SK-N-SH treated with all-trans-retinoic acid at 6 μM for 48 hours (cell line): ENCODE measurements around the gene KCNJ2.

Experiments
- ARNTL ChIP-seq: fragments of 450-650 bp; formaldehyde crosslinking; IDR thresholded peaks from 2 replicates; pipeline ENCODE4 v1.5.0; 2020; ENCODE audit warnings: low read depth, mild to moderate bottlenecking, moderate library complexity, borderline replicate concordance
- BACH2 ChIP-seq: fragments of 250-450 bp; sonication (Bioruptor Pico); IDR thresholded peaks from 2 replicates; pipeline ENCODE4 v1.9.0; 2021; ENCODE audit warnings: mild to moderate bottlenecking, borderline replicate concordance
- ESRRG ChIP-seq: fragments of 250-450 bp; sonication (Bioruptor Pico); IDR thresholded peaks from 2 replicates; pipeline ENCODE4 v1.6.1; 2021; ENCODE audit warnings: mild to moderate bottlenecking
- GLIS3 ChIP-seq: fragments of 250-450 bp; sonication (Bioruptor Pico); IDR thresholded peaks from 2 replicates; pipeline ENCODE4 v1.5.0; 2020; ENCODE audit warnings: mild to moderate bottlenecking, moderate library complexity
- ISL1 ChIP-seq: fragments of 250-450 bp; sonication (Bioruptor Pico); IDR thresholded peaks from 2 replicates; pipeline ENCODE4 v2.1.2; 2022; ENCODE audit warnings: mild to moderate bottlenecking, moderate library complexity
- RARB ChIP-seq: fragments of 250-450 bp; sonication (Bioruptor Pico); IDR thresholded peaks from 2 replicates; pipeline ENCODE4 v1.8.0; 2021; ENCODE audit warnings: mild to moderate bottlenecking, moderate library complexity
- SNAI2 ChIP-seq: fragments of 250-450 bp; sonication (Bioruptor Pico); IDR thresholded peaks from 2 replicates; pipeline ENCODE4 v1.5.0; 2020; ENCODE audit warnings: mild to moderate bottlenecking, moderate library complexity
- TCF4 ChIP-seq: fragments of 250-450 bp; sonication (Bioruptor Pico); IDR thresholded peaks from 2 replicates; pipeline ENCODE4 v1.8.0; 2021; ENCODE audit warnings: mild to moderate bottlenecking, moderate library complexity, borderline replicate concordance
- ZC3H10 ChIP-seq: fragments of 250-450 bp; sonication (Bioruptor Pico); IDR thresholded peaks from 2 replicates; pipeline ENCODE4 v1.5.1; 2021; ENCODE audit warnings: mild to moderate bottlenecking, moderate library complexity
- ZFP30 ChIP-seq: fragments of 450-650 bp; formaldehyde crosslinking; IDR thresholded peaks from 2 replicates; pipeline ENCODE4 v1.5.0; 2022; ENCODE audit warnings: mild to moderate bottlenecking, moderate library complexity
- TF ChIP-seq, protein P1 (sequence below): fragments of 250-450 bp; sonication (Bioruptor Pico); IDR thresholded peaks from 2 replicates; pipeline ENCODE4 v1.5.1; 2021; ENCODE audit warnings: mild to moderate bottlenecking, moderate library complexity
- TF ChIP-seq, protein P2 (sequence below): fragments of 250-450 bp; sonication (Bioruptor Pico); IDR thresholded peaks from 2 replicates; pipeline ENCODE4 v1.8.0; 2020; ENCODE audit warnings: mild to moderate bottlenecking, moderate library complexity, borderline replicate concordance
- TF ChIP-seq, protein P3 (sequence below): fragments of 250-450 bp; sonication (Bioruptor Pico); IDR thresholded peaks from 2 replicates; pipeline ENCODE4 v1.5.1; 2020; ENCODE audit warnings: low read depth, mild to moderate bottlenecking, moderate library complexity
- TF ChIP-seq, protein P4 (sequence below): fragments of 250-450 bp; sonication (Bioruptor Pico); IDR thresholded peaks from 2 replicates; pipeline ENCODE4 v1.5.0; 2020; ENCODE audit warnings: mild to moderate bottlenecking, moderate library complexity

DNA sequence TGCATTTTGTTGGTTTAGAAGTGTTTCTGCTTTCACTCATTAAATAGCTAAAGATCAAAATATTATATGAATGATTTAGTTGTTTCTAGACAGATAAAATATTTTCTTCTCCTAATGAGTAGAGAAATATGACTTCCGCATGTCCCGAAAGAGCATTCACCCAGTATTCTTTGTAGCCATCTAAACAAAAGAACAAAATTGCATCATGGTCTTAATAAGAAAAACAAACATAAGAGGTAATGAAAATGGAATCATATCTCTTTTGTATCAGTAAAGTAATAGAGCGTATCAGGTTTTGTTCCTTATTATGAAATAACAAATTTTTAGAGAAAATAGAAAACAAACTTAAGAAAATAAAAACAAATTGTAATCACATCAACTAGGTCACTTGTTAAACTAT lies 16.1 kb upstream of the KCNJ2 start:
- TF ChIP-seq ARNTL (CRISPR knock-in tag) (no peak), ISL1 (CRISPR knock-in tag) (peak; percentile 45; the same call in 1 of the 2 replicates), ESRRG (CRISPR knock-in tag) (no peak), BACH2 (no peak), RARB (CRISPR knock-in tag) (no peak), ZFP30 (no peak), GLIS3 (CRISPR knock-in tag) (no peak), ZC3H10 (CRISPR knock-in tag) (no peak), SNAI2 (no peak), TCF4 (CRISPR knock-in tag) (no peak)
- TF ChIP-seq, protein P1, sequence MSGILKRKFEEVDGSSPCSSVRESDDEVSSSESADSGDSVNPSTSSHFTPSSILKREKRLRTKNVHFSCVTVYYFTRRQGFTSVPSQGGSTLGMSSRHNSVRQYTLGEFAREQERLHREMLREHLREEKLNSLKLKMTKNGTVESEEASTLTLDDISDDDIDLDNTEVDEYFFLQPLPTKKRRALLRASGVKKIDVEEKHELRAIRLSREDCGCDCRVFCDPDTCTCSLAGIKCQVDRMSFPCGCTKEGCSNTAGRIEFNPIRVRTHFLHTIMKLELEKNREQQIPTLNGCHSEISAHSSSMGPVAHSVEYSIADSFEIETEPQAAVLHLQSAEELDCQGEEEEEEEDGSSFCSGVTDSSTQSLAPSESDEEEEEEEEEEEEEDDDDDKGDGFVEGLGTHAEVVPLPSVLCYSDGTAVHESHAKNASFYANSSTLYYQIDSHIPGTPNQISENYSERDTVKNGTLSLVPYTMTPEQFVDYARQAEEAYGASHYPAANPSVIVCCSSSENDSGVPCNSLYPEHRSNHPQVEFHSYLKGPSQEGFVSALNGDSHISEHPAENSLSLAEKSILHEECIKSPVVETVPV = no peak
- TF ChIP-seq, protein P2, sequence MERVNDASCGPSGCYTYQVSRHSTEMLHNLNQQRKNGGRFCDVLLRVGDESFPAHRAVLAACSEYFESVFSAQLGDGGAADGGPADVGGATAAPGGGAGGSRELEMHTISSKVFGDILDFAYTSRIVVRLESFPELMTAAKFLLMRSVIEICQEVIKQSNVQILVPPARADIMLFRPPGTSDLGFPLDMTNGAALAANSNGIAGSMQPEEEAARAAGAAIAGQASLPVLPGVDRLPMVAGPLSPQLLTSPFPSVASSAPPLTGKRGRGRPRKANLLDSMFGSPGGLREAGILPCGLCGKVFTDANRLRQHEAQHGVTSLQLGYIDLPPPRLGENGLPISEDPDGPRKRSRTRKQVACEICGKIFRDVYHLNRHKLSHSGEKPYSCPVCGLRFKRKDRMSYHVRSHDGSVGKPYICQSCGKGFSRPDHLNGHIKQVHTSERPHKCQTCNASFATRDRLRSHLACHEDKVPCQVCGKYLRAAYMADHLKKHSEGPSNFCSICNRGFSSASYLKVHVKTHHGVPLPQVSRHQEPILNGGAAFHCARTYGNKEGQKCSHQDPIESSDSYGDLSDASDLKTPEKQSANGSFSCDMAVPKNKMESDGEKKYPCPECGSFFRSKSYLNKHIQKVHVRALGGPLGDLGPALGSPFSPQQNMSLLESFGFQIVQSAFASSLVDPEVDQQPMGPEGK = no peak
- TF ChIP-seq, protein P3, sequence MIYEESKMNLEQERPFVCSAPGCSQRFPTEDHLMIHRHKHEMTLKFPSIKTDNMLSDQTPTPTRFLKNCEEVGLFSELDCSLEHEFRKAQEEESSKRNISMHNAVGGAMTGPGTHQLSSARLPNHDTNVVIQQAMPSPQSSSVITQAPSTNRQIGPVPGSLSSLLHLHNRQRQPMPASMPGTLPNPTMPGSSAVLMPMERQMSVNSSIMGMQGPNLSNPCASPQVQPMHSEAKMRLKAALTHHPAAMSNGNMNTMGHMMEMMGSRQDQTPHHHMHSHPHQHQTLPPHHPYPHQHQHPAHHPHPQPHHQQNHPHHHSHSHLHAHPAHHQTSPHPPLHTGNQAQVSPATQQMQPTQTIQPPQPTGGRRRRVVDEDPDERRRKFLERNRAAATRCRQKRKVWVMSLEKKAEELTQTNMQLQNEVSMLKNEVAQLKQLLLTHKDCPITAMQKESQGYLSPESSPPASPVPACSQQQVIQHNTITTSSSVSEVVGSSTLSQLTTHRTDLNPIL (CRISPR knock-in tag) = no peak
- TF ChIP-seq, protein P4, sequence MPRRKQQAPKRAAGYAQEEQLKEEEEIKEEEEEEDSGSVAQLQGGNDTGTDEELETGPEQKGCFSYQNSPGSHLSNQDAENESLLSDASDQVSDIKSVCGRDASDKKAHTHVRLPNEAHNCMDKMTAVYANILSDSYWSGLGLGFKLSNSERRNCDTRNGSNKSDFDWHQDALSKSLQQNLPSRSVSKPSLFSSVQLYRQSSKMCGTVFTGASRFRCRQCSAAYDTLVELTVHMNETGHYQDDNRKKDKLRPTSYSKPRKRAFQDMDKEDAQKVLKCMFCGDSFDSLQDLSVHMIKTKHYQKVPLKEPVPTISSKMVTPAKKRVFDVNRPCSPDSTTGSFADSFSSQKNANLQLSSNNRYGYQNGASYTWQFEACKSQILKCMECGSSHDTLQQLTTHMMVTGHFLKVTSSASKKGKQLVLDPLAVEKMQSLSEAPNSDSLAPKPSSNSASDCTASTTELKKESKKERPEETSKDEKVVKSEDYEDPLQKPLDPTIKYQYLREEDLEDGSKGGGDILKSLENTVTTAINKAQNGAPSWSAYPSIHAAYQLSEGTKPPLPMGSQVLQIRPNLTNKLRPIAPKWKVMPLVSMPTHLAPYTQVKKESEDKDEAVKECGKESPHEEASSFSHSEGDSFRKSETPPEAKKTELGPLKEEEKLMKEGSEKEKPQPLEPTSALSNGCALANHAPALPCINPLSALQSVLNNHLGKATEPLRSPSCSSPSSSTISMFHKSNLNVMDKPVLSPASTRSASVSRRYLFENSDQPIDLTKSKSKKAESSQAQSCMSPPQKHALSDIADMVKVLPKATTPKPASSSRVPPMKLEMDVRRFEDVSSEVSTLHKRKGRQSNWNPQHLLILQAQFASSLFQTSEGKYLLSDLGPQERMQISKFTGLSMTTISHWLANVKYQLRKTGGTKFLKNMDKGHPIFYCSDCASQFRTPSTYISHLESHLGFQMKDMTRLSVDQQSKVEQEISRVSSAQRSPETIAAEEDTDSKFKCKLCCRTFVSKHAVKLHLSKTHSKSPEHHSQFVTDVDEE (CRISPR knock-in tag) = no peak
